Kidney epithelial cell (primary cell): ENCODE measurements around the gene URGCP. TPM values are rescaled to one million over a fixed set of nuclear protein-coding genes. Genes with fewer than 3 reads are reported as not detected.

Source experiments
- DNase-seq: peaks from one replicate; pipeline ENCODE4 v3.0.0-alpha.2; 2010; ENCODE audit warnings: low read depth
- H3K27me3 ChIP-seq: 2 replicates; pipeline ENCODE4 v1.6.0; 2011; ENCODE audit warnings: low read length; ENCODE audit not compliant: control insufficient read depth, insufficient read depth
- H3K36me3 ChIP-seq: 2 replicates; pipeline ENCODE4 v1.5.1; 2011; ENCODE audit warnings: low read length; ENCODE audit not compliant: control insufficient read depth, insufficient read depth
- H3K4me3 ChIP-seq: 2 replicates; pipeline ENCODE4 v1.5.1; 2011; ENCODE audit warnings: low read depth, mild to moderate bottlenecking, control low read depth, low read length
- CTCF ChIP-seq: IDR thresholded peaks from 2 replicates; pipeline ENCODE4 v1.5.1; 2011; ENCODE audit warnings: mild to moderate bottlenecking, moderate library complexity, low read length, control low read depth, inconsistent platforms; ENCODE audit not compliant: insufficient read depth, poor library complexity, severe bottlenecking
- total RNA-seq: library from RNA; depleted of rRNA; stranded (reverse); fragments of >200 nt; gene quantifications from 2 replicates; pipeline ENCODE4 v1.2.3, GENCODE V29; 2015

The URGCP gene
- total RNA-seq, 1 donor from 2014 or later, result 30.0 TPM

GRCh38 chr7:43856316-43856715, 50.1 kb downstream of the URGCP start:
- no peak overlapping the region for H3K4me3 ChIP-seq
- no peak for TF ChIP-seq CTCF
- DNase-seq, result no peak
- no peaks in the 10 kb centered on the region for H3K36me3 ChIP-seq
- H3K27me3 ChIP-seq, result no peaks in the 10 kb centered on the region

- Histone ChIP-seq H3K36me3 (no peaks in the 10 kb centered on the region), H3K27me3 (no peaks in the 10 kb centered on the region), H3K4me3 (no peak overlapping the region)
- no peak for TF ChIP-seq CTCF
- DNase-seq, result no peak
These were observed 51.2 kb downstream of the URGCP start for GRCh38 chr7:43855176-43855575.

DNA sequence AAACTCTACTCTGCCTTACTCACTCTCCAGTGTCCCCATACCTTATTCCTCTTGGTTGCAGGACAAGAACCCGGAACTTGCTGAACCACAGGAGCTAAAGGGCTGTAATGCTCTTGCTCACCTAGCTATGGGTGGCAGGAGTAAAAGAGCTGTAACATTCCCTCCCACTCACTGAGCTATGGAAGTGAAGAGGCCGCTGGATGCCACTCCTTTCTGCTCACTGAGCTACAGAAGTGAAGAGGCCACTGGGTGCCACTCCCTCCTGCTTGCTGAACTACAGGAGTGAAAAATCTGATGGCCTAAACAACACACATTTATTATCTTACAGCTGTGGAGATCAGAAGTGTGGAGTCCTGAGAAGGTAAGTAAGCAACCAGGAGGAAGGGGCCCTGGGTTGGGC, 54.6 kb downstream of the URGCP start:
- no peak for TF ChIP-seq CTCF
- H3K4me3 ChIP-seq, result no peak overlapping the region
- H3K36me3 ChIP-seq, result no peaks in the 10 kb centered on the region
- no peak for DNase-seq
- H3K27me3 ChIP-seq, result no peaks in the 10 kb centered on the region

- H3K36me3 ChIP-seq, result no peaks in the 10 kb centered on the region
- TF ChIP-seq CTCF, result no peak
- DNase-seq, result no peak
- no peaks in the 10 kb centered on the region for H3K27me3 ChIP-seq
- H3K4me3 ChIP-seq, result no peak overlapping the region
These were observed 55.9 kb downstream of the URGCP start for GRCh38 chr7:43850348-43851116.

- DNase-seq, result no peak
- H3K27me3 ChIP-seq, result no peaks in the 10 kb centered on the region
- TF ChIP-seq CTCF, result no peak
- no peak overlapping the region for H3K4me3 ChIP-seq
- H3K36me3 ChIP-seq, result no peaks in the 10 kb centered on the region
These were observed 57.3 kb downstream of the URGCP start for GRCh38 chr7:43849047-43849446.

DNA sequence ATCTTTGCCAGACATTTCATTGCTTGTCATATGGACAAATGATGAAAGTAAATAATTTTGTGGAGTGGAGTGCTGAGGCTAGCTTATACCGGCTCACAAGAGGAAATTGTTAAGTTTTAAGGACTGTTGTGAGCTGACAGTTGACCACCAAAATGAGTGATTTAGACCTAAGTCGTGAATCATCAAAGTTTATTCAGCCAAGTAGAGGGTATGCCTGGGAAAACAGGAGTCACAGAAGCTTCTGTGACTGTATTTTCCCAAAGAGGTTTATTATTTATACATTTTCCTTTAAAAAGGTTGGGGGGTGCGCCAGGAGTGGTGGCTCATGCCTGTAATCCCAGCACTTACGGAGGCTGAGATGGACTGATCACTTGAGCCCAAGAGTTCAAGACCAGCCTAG, 58.9 kb downstream of the URGCP start:
- Histone ChIP-seq H3K4me3 (no peak overlapping the region), H3K27me3 (no peaks in the 10 kb centered on the region), H3K36me3 (no peaks in the 10 kb centered on the region)
- DNase-seq, result no peak
- no peak for TF ChIP-seq CTCF
